ENCODE data around the gene IFT20.

Gene IFT20

DNA sequence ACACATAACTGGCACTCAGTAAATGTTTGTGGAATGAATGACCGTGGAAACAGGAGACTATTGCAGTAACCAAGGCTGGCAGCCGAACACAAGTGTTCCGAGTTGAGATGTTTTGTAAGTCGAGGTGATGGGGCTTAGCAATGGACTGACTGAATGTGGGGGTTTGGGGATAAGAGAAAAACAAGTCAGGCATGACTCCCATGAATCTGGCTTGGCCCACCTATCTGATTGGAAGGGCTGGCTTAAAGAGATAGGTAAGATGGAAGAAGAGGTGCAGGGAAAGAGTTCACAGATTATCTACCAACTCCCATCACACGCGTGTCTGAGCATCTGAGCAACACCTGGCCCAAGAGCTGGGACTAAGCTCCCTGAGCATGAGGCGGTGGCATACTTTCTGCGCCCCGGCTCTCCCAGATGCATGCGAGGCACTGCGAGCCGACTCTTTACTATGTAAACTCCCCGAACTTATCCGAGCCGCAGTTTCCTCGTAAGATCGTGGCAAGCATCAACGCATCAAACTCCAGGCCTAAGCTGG is 539 bp downstream of the IFT20 start:
- no peak for DNase-seq

DNA sequence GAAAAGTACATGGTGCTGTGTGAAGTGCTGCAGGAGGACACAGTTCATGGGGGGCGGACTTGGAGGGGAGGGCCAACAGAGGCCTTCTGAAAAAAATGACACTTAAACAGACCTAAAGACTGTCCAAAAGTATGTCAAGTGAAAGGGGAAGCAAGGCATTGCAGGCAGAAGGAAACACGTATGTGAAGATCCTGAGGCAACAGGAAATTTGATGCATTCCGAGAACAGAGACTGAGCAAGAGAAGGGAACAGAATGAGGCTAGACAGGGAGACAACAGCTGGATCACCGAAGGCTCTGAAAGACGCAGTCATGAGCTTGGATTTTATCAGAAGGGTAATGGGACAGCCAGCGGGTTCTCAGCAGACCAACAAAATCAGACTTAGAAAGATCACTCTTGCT is 1.1 kb downstream of the IFT20 start:
- no peak for DNase-seq

DNA sequence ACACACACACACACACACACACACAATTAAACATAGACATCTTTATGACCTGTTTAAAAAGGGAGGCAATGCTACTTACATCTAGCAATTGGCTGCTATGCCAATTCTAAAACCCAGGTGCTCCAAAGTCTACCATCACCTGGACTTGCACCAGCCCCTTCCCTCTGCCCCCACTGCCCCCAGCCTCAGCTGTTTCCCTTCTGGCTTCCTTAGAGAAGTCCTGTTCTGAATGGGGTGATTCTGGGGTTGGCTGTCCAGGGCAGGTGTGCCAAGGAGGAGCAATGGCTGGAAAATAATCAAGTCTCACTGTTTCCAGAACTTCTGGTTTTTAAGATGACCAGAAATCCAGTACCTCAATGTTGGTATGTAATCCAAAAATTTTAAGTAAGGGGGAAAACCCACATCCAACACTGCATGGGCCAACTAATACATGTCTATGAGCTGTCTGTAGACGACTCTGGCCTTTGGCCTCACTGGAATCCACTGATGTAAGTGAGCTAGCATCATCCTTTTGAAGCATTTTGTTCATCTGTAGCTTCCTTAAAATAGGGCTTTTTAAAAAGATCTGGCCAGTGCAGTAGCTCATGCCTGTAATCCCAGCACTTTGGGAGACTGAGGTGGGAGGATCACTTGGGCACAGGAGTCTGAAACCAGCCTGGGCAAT is 2.1 kb downstream of the IFT20 start:
- no peak for DNase-seq

DNA sequence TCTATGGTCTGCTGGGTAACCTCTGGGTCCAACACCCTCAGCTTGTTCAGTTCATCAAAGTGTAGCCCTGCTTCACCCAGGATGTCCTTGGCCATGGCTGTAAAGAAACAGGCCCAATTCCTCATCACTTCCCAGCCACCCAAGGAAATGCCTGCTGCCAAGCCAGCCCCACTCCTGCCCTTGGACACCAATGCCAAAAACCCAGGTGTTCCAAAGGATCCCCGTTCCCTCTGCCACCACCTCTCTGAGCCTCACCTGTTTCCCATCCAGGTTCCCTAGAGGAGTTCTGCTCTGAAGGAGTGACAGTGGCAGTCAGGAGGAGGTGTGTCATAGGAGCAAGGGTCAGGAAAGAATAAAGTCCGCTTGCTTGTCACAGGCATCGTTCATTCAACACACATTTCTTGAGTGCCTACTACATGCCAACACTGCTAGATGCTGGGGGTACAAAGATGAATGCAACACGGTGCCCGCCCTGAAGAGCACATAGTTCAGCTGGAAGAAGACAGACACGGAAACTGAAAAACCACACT is 3.3 kb downstream of the IFT20 start:
- DNase-seq: no peak

DNA sequence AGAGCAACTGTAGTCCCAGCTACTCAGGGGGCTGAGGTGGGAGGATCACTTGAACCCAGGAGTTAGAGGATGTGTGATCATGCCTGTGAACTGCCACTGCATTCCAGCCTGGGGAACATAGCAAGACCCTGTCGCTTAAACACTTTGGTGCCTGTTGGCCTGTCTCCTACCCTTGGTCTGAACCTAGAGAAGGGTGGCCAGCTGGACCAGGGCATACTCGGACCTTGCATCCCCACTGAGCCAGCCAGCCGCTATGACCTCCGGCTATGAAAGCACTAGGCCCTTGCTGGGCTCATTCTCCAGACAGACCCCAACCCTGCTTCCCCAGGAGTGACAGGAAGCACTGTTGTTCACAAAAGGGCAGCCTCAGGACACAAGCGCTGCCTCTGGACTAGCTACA is 4.6 kb downstream of the IFT20 start:
- DNase-seq: no peak

DNA sequence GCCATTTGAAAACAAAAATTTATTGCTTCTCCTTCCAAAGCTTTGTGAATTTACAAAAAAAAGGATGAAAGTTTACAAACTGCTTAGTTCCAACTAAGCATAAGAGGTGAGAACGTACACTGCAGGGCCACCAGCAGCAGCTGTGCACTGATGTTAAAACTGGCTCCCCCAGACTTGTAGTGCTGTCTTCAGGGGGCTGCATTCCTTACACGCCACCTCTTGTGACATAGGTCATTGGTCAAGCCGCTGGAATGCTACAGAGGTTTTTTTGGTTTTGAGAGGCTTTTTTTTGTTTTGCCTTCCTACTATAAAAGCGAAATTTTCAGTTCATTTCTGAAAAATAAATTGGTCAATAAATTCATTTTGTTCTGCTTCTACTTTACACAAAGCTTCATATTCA is 6.9 kb downstream of the IFT20 start:
- DNase-seq: no peak

DNA sequence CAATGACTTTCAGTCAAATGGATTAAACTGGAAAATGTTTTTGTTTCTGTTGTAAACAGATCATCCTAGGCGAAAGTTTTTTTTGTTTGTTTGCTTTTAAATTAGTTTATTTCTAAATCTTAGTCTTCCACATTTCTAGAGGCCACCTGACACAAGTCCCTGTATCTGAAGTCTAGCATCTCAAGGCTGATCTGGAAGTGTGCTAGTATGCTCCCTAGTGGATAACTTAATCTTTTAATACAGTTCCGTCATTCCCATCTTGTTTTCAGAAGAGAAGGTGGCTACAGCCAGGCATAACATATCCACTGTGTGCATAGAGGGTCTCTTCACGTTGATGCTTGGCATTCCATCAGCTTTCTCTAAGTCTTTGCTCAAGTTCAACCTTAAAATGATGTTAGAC is 7.6 kb downstream of the IFT20 start:
- DNase-seq: no peak

DNA sequence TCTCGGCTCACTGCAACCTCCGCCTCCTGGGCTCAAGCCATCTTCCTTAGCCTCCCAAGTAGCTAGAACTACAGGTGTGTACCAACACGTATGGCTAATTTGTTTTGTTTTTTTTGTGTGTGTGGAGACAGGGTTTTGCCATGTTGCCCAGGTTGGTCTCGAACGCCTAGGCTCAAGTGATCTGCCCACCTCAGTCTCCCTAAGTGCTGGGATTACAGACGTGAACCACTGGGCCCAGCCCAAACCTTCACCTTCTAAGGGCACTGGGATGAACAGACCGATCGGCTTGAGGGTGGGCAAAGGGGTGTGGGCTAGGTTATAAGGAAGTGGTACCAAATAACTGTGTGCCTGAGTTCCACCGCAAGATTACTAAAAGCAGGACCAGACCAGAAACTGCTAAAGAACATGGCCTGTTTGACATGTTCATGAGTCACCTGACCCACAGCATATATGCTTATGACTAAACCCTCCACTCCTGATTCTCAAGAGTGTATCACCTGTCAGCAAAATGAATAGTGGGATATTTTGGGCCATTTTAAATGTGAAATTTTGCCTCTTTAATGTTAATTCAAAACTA is 8.2 kb downstream of the IFT20 start:
- no peak for DNase-seq

DNA sequence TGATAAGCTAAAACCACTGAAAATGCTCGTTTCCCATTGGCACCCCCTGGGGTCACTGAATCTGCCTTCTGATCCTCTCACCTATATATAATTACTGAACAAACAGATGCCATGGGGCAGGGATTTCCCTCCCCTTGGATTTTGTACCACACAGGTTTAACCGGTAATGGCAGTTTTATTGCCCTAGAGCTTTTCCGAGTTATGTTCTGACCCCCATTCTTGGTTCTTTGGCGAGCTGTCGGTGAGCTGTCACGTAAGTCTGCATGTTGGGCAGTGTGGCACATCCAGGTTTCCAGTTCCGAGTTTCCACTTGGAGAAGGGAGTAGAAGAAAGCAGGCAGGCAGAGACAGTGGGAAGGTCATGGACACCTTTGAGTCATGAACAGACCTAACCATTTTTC is 9.2 kb downstream of the IFT20 start:
- DNase-seq: no peak

DNA sequence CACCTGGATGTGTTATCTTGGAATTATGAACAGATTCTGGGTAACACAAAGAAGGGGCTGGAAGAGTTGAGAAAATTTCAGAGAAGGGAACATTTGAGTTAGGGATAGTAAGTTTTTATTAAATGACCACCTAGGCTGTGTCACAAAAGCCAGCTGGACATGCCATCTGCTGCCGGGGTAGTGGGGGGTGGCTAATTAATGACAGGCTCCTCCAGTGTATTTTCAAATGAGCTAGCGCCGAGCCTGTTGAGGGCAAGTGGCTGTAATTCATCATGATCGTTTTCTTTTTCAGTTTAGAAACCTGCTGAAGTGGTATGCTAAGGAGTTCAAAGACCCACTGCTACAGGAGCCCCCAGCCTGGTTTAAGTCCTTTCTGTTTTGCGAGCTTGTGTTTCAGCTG is 10.1 kb downstream of the IFT20 start:
- no peak for DNase-seq

DNA sequence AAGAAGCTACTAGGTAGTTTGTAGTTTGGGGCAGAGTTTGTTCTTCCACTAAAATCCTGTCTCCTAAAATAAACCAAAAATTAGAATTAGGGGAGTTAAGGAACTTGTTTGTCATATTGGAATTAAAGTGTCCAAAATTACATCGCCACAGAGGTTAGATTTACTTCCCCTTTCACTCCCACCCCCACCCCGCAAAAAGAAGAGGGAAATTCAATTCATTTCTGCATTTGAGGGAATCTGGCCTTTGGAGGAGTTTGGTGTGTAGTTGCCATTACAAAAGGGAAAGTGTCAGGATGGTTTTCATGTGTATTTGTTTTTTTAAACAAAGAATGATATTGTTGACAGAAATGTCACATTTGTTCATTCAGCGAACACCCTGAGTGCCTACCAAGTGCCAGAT is 10.5 kb downstream of the IFT20 start:
- DNase-seq: no peak

DNA sequence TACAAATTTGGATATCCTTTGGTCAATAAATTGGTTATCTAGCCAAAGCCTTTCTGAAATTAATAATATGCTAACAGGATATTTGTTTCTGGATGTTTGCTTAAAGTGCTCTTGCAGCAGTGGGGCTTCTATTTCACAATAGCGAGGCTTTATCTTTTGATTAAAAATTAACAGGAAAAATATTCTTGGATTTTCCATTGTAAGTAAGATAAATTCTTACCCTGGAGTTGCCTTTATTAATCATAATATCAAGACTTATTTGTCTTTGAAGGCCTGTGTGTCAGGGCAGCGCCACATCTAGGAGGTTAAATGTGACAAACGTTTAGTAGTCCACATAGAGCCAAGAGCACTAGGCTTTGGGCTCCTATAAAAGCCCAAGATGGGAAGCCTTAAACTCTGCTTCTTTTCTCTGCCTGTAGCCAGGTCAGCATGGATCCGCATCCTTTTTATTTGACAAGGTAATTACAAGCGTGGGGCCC is 11.0 kb downstream of the IFT20 start:
- DNase-seq: no peak

DNA sequence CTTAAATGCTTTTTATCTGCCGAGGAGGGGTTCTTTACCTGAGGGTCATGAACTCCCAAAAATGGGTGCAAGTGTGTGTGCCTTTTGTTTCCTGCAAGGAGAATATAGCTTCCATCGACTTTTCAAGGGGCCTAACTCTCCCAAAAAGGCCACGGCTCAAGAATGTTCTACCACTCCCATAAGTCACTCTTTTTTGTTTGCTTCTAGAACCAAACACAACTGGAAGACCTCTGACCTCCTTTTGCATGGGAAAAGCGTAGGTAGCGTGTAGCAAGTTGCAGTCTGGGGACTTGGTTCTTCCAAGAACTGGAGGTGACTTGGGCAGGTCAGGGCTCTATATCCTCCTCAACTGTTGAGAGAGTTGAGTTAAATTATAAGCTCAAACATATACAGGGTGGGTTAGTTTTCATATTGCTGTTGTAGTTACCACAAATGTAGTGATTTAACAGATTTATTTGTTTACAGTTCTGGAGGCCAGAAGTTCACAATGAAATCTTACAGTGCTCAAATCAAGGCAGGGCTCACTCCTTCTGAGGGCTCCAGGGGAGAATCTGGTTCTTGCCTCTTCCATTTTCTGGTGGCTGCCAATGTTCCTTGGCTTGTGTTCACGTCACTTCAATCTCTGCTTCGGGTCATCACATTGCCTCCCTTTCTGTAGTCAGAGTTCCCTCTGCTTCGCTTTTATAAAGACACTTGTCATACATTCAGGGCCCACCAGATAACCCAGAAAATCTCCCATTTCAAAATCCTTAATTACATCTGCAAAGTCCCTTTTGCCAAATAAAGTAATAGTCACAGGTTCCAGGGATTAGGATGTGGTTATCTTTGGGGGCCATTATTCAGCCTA is 14.8 kb downstream of the IFT20 start:
- DNase-seq: no peak

DNA sequence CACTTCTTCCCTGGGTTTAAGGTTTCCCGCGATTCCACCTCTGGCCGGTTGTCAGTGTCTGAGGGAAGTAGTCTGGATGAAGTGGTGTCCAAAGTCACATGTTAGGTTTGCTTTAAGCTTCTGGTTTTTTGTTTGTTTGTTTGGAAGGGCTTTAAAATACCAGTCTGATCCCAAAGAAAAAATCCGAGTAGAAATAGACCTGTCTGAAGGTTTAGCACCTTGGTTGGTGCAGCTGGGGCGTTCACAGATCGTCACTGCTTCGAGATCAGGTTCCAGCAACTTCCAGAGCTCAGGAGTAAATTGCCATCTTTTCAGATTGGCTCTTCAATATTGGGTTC is 15.7 kb downstream of the IFT20 start:
- no peak for DNase-seq

DNA sequence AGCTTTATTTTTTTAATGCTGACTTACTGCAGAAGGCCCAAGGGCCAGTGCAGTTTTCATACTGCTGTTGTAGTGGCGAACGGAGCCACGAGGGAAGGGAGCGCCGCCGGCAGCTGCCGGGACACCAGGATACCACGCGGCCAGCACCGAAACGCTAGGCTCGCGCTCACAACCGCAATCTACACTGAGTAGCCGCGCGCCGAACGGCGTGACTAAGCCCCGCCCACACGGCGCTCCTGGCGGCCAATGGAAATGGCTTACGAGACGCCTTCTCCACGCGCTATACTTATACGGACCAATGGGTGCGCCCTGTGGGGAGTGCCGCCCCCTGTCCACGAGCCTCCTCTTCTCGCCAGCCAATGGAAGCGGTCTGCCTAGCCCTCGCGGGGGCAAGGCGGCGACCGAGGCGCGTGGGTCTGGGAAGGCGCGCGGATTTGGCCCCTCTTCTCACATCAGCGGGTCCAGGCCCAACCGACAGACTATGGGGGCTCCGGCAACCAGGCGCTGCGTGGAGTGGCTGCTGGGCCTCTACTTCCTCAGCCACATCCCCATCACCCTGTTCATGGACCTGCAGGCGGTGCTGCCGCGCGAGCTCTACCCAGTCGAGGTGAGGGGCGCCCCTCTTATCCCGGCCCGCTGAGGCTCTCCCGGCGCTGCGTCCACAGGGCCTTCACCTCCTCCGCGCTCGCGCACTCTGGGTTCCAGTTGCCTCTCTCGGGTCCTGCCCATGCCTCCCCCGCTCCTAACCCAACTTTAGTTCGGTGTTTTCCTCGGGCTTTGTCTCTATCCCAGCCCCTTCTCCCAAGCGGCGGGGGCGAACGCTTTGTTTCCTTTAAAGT is 16.3 kb downstream of the IFT20 start, which contains the start of gene TMEM97:
TMEM97 (plus strand) TSS at position 442 of the 839 bp plus-strand sequence; CDS start at position 482, 40 bp downstream.
- peak; percentile 90 to 98 for DNase-seq

DNA sequence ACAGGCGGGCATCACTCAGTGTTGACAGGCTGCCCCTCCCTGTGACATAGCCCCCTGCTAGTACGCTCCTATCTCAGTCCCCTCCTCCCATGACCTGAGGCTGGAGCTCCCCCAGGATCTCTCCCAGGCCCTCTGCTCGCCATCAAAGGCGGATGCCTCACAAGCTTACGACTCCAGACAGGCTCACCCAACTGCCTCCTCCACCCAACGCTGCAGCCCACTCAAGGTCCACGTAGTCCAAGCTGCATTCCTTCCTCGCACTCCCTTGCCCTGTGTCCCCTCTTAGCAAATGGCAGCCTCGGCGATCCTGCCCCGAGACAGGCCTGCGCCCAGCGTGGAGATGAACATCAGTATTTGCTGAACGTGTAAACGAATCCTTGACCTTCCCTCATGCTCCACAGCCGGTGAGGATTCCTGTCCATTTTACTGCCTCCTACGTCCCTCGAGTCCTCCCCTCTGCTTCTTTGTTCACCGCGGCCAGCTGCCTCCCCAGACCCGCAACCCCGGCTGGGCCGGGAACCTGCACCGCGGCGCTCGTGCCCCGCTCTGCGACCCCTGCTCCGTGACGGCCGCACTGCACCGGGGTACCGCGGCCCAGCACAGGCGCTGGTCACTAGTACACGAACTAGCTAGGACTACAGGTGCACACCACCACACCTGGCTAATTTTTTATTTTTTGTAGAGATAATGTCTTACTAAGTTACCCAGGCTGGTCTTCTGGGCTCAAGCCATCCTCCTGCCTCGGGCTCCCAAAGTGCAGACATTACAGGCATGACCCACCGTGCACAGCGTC is 17.1 kb downstream of the IFT20 start:
- no peak for DNase-seq

DNA sequence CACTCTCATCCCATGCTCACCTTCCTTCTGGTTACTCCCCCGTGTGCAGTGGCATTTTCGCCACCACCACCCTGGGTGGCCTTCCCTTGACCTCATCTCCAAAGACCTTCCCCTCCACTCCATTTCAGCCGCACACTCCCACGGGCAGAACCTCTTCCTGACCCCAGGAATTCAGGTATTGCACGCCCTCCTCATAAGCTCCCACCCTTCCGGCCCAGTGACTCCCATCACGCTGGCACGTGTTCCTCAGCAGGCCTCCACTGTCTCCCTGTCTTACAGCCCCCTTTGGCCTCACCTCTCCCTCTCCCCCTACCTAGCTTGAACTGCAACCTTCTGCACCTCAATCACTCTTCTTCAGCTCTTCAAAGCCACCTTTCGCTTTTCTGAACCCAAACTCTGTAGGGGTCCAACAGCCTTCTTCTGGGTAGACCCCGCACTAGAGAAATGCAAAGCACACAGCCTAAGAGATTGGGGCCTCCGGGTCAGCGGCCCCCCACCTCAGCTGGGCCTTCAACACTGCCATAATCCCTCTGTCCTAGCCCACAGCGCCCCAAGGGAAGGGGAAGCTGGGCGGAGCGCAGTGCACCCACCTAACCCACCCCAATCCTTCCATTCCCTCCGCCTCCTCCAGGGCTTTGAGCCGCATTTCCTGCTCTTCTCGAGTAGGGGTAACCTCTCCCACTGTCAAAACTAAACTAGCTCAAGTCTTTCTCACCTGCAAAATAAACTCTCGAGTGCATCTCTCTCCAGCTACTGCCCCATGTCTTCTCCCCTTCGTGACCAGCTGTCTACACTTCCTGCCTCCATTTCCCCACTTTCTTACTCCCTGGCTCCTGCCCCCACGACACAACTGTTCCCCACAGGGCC is 17.9 kb downstream of the IFT20 start:
- DNase-seq: no peak

DNA sequence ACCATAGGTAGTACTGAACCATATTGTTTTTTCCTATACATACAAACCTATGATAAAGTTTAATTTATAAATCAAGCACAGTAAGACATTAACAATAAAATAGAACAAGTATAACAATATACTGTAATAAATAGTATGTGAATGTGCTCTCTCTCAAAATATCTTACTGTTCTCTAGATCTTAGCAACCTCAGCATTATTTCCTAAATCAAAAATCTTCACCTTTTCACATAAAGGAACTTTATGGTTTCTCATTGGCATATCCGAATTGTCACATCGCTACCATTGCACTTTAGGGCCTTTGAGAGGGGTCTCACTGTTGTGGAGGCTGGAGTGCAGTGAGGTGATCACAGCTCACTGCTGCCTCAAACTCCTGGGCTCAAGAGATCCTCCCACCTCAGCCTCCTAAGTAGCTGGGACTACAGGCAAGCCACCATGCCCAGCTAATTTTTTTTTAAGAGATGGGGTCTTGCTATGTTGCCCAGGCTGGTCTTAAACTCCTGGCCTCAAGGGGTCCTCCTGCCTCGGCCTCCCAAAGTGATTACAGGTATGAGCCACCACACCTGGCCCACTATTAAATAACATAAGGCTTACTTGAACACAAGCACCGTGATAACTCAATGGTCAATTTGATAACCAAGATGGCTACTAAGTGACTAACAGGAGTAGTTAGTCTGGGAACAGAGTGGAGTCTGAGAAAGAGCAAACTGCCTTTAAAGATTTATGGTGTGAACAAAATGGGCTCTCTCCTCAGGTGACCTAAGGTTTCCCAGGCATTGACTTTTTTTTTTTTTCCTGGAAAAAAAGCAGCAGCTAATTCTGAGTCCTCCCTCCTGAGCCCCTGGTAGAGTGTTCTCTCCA is 19.2 kb downstream of the IFT20 start:
- no peak for DNase-seq

DNA sequence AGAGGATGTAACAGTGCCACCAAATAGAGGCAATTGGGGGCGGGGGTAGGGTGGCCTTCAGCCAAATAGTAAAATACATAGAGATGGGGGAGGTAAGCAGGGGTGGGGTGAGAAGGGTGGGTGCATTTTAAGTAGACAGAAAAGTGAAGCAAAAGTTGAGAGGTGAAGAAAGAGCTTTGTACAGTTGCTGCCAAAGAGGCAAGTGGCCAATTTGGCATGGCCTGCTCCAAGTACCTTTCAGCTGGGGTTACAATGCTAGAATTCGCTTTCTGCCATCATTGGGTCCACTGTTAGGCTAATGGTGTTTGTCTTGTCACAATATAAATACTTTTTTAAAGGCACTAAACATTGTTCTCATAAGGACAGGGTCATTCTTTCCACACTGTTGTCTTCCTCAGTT is 21.4 kb downstream of the IFT20 start:
- no peak for DNase-seq

DNA sequence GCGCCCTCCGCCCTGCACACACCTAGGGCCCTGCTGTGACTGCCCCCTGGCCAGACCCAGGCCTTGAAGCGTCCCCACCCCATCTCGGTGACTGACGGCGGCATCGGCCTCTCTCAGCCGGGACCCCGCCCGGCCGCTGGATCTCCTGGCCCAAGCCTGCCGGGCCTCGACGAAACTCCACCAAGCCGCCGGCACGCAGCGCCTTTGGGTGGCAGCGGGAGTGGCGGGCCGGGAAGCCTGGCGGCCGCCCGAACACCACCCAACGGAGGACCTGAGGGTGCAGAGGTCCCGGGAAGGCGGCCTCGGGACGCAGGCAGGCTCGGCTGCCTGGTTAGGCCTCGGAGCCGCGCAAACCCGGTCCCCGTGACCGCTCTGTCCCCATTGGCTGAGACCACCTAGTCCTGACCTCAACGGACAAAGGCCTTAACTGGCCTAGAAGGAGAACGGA is 28.3 kb downstream of the IFT20 start:
- no peak for DNase-seq
